ENCODE data around the gene TLE6.
"Not testable (repeated sequence)": the region's sequence is repeated elsewhere in the genome, so short reads cannot be mapped to it uniquely, and the experiment has no call there.

Gene TLE6

GRCh38 chr19:2989236-2989946 lies 12.0 kb downstream of the TLE6 start:
- no peak for TF ChIP-seq CTCF (IDR thresholded peaks at IDR 0.05; ENCODE audit: low read depth, low read length)
- Histone ChIP-seq H3K4me3 (ENCODE audit: low read depth, low read length) (no peak overlapping the region), H3K9me3 (ENCODE audit: severe bottlenecking) (no peaks in the 10 kb centered on the region), H3K36me3 (no peaks in the 10 kb centered on the region), H3K27me3 (ENCODE audit: insufficient read depth, low read depth, severe bottlenecking) (no peaks in the 10 kb centered on the region), H3K27ac (no peak overlapping the region)
- no peak for DNase-seq

GRCh38 chr19:2992333-2992732 lies 15.0 kb downstream of the TLE6 start:
- H3K4me3 ChIP-seq (ENCODE audit: low read depth, low read length); H3K36me3 ChIP-seq; H3K9me3 ChIP-seq (ENCODE audit: severe bottlenecking); H3K27me3 ChIP-seq (ENCODE audit: insufficient read depth, low read depth, severe bottlenecking); DNase-seq; H3K27ac ChIP-seq: not testable (repeated sequence)

GRCh38 chr19:2992958-2993357 lies 15.6 kb downstream of the TLE6 start:
- H3K27me3 ChIP-seq (ENCODE audit: insufficient read depth, low read depth, severe bottlenecking): no peaks in the 10 kb centered on the region
- no peak for TF ChIP-seq CTCF (IDR thresholded peaks at IDR 0.05; ENCODE audit: low read depth, low read length)
- DNase-seq: no peak
- H3K36me3 ChIP-seq: no peaks in the 10 kb centered on the region
- H3K9me3 ChIP-seq (ENCODE audit: severe bottlenecking): no peaks in the 10 kb centered on the region
- no peak overlapping the region for H3K4me3 ChIP-seq (ENCODE audit: low read depth, low read length)
- H3K27ac ChIP-seq: no peak overlapping the region

GRCh38 chr19:2993579-2993978 lies 16.2 kb downstream of the TLE6 start:
- Histone ChIP-seq H3K4me3 (ENCODE audit: low read depth, low read length) (no peak overlapping the region), H3K9me3 (ENCODE audit: severe bottlenecking) (no peaks in the 10 kb centered on the region), H3K27ac (no peak overlapping the region), H3K36me3 (no peaks in the 10 kb centered on the region), H3K27me3 (ENCODE audit: insufficient read depth, low read depth, severe bottlenecking) (no peaks in the 10 kb centered on the region)
- no peak for TF ChIP-seq CTCF (IDR thresholded peaks at IDR 0.05; ENCODE audit: low read depth, low read length)
- DNase-seq: no peak

GRCh38 chr19:2994588-2995131 lies 17.3 kb downstream of the TLE6 start:
- Histone ChIP-seq H3K9me3 (ENCODE audit: severe bottlenecking) (no peaks in the 10 kb centered on the region), H3K27me3 (ENCODE audit: insufficient read depth, low read depth, severe bottlenecking) (no peaks in the 10 kb centered on the region), H3K4me3 (ENCODE audit: low read depth, low read length) (no peak overlapping the region), H3K27ac (no peak overlapping the region), H3K36me3 (peaks cover 7% of the 10 kb centered on the region; the same call in 1 of the 2 replicates)
- DNase-seq: no peak
- TF ChIP-seq CTCF (IDR thresholded peaks at IDR 0.05; ENCODE audit: low read depth, low read length): no peak

GRCh38 chr19:2997720-2998119 lies 20.4 kb downstream of the TLE6 start:
- Histone ChIP-seq H3K4me3 (ENCODE audit: low read depth, low read length) (no peak overlapping the region), H3K9me3 (ENCODE audit: severe bottlenecking) (no peaks in the 10 kb centered on the region), H3K27me3 (ENCODE audit: insufficient read depth, low read depth, severe bottlenecking) (no peaks in the 10 kb centered on the region), H3K27ac (no peak overlapping the region), H3K36me3 (peaks cover 16% of the 10 kb centered on the region)
- DNase-seq: no peak
- no peak for TF ChIP-seq CTCF (IDR thresholded peaks at IDR 0.05; ENCODE audit: low read depth, low read length)
